HepG2 (cell line): ENCODE results near the gene SAMD14. TPM values are rescaled to one million over a fixed set of nuclear protein-coding genes. Genes with fewer than 3 reads are reported as not detected.

ENCODE experiments used
- ATAC-seq: fragments of 200-7000 bp; cut with Tn5 transposase; 3 replicates; pipeline ENCODE4 v1.9.1; 2020; ENCODE audit warnings: mild to moderate bottlenecking, moderate library complexity
- BruUV-seq: library from RNA; stranded (reverse); fragments of 400-500 nt; replicated peaks from 2 replicates; lab custom pipeline; 2021; lab: Mats Ljungman, UMichigan
- CTCF ChIA-PET: fragments of 300-600 bp; formaldehyde crosslinking; extraction: SDS; loops from one replicate; lab custom pipeline; 2021; ENCODE audit warnings: low total read pairs, inconsistent platforms, low intra/inter-chr PET ratio; lab: Yijun Ruan, JAX
- POLR2A ChIA-PET: fragments of 350-600 bp; sonication (Branson Sonifier 250); formaldehyde crosslinking; loops from one replicate; lab custom pipeline; 2020; ENCODE audit warnings: antibody characterized with exemption, inconsistent platforms; lab: Yijun Ruan, JAX
- DNase-seq: peaks from one replicate; pipeline ENCODE4 v3.0.0-alpha.2; 2015; ENCODE audit warnings: low spot score
- FAIRE-seq: peaks from 3 replicates; lab custom pipeline; 2011; peaks lifted over from hg19 to GRCh38; lab: Jason Lieb, UNC
- H2AFZ ChIP-seq: one replicate; pipeline ENCODE4 v1.6.1; 2011; ENCODE audit warnings: low read length, inconsistent platforms
- H3K27ac ChIP-seq: fragments of 300-600 bp; 3 replicates; pipeline ENCODE4 v1.8.0; 2011; ENCODE audit warnings: mixed run types, mild to moderate bottlenecking, mixed read lengths, low read length, inconsistent platforms; ENCODE audit not compliant: insufficient read depth; ENCODE audit errors: extremely low read length
- H3K27me3 ChIP-seq, 2 experiments: fragments of 200-600 bp in 1 of 2; 2 replicates in 1 of 2; 3 replicates in 1 of 2; pipeline versions ENCODE4 v1.6.0 to v1.8.0; 2011; ENCODE audit warnings: low read length in 2 of 2, mild to moderate bottlenecking in 2 of 2, moderate library complexity in 2 of 2, inconsistent platforms in 1 of 2; ENCODE audit not compliant: insufficient read depth in 2 of 2, control insufficient read depth in 1 of 2
- H3K36me3 ChIP-seq, 2 experiments: fragments of 200-600 bp in 1 of 2; replicated peaks in 1 of 2; 2 replicates in 1 of 2; 3 replicates in 1 of 2; pipeline versions ENCODE4 v1.5.1 to v1.8.0; 2011; ENCODE audit warnings: low read length in 2 of 2, inconsistent platforms in 1 of 2; ENCODE audit not compliant: insufficient read depth in 2 of 2, control insufficient read depth in 1 of 2
- H3K4me1 ChIP-seq: 2 replicates; pipeline ENCODE4 v1.5.1; 2012; ENCODE audit warnings: low read length, inconsistent platforms; ENCODE audit not compliant: insufficient read depth
- H3K4me2 ChIP-seq: 2 replicates; pipeline ENCODE4 v1.6.0; 2011; ENCODE audit warnings: low read depth, low read length, inconsistent platforms
- H3K4me3 ChIP-seq, 3 experiments: fragments of 200-600 bp in 1 of 3; sonication (generic), shearing (Covaris generic) in 1 of 3; replicated peaks in 1 of 3; 2 replicates each; pipeline ENCODE4 v1.5.1; 2011 to 2016; ENCODE audit warnings: low read length in 3 of 3, inconsistent platforms in 2 of 3, low read depth in 2 of 3, mild to moderate bottlenecking in 2 of 3, control low read depth in 1 of 3, mixed read lengths in 1 of 3; ENCODE audit not compliant: insufficient read depth in 1 of 3
- H3K79me2 ChIP-seq: one replicate; pipeline ENCODE4 v1.6.1; 2011; ENCODE audit warnings: low read length, inconsistent platforms; ENCODE audit not compliant: insufficient read depth
- H3K9ac ChIP-seq: 2 replicates; pipeline ENCODE4 v1.6.0; 2011; ENCODE audit warnings: mild to moderate bottlenecking, low read depth, low read length, inconsistent platforms; ENCODE audit not compliant: insufficient read depth
- H3K9me3 ChIP-seq: 2 replicates; pipeline ENCODE4 v1.5.1; 2012; ENCODE audit warnings: mild to moderate bottlenecking, low read length
- H4K20me1 ChIP-seq: 2 replicates; pipeline ENCODE4 v1.6.0; 2011; ENCODE audit warnings: inconsistent platforms, mild to moderate bottlenecking, low read length, moderate library complexity; ENCODE audit not compliant: insufficient read depth
- DNMT3B ChIP-seq: conservative IDR thresholded peaks from 2 replicates; pipeline ENCODE4 v1.6.1; 2016; ENCODE audit warnings: missing biosample characterization, control low read depth
- DPF2 ChIP-seq: sonication (generic); formaldehyde crosslinking; IDR thresholded peaks from 2 replicates; pipeline ENCODE4 v1.4.0; 2020; ENCODE audit warnings: mild to moderate bottlenecking, low read depth, missing genetic modification reagents, borderline replicate concordance
- DR1 ChIP-seq: sonication (generic); formaldehyde crosslinking; IDR thresholded peaks from 2 replicates; pipeline ENCODE4 v1.8.0; 2021; ENCODE audit warnings: mild to moderate bottlenecking, missing genetic modification reagents, inconsistent platforms
- HHEX ChIP-seq: IDR thresholded peaks from 2 replicates; pipeline ENCODE4 v1.6.1; 2016; ENCODE audit warnings: control low read depth
- HNF4A ChIP-seq: sonication (generic); formaldehyde crosslinking; IDR thresholded peaks from 2 replicates; pipeline ENCODE4 v1.4.0; 2020; ENCODE audit warnings: missing genetic modification reagents
- HNRNPH1 ChIP-seq: fragments of 200-400 bp; formaldehyde crosslinking; optimal IDR thresholded peaks from 2 replicates; pipeline ENCODE3; 2017; ENCODE audit warnings: mild to moderate bottlenecking, low read depth, low read length
- KDM5A ChIP-seq: fragments of 200-600 bp; sonication (generic); IDR thresholded peaks from 2 replicates; pipeline ENCODE4 v1.7.0; 2018; ENCODE audit warnings: antibody characterized with exemption, mild to moderate bottlenecking, low read length, borderline replicate concordance
- NAIF1 ChIP-seq: sonication (generic); formaldehyde crosslinking; IDR thresholded peaks from 2 replicates; pipeline ENCODE4 v1.5.0; 2020; ENCODE audit warnings: mild to moderate bottlenecking, missing genetic modification reagents, borderline replicate concordance
- NCOA2 ChIP-seq: sonication (generic); formaldehyde crosslinking; IDR thresholded peaks from 2 replicates; pipeline ENCODE4 v1.8.0; 2022; ENCODE audit warnings: inconsistent platforms
- NPAS2 ChIP-seq: sonication (generic); formaldehyde crosslinking; IDR thresholded peaks from 2 replicates; pipeline ENCODE4 v1.8.0; 2022; ENCODE audit warnings: mild to moderate bottlenecking, missing genetic modification reagents, borderline replicate concordance
- THRA ChIP-seq: sonication (generic); formaldehyde crosslinking; IDR thresholded peaks from 2 replicates; pipeline ENCODE4 v1.4.0; 2020; ENCODE audit warnings: missing genetic modification reagents, borderline replicate concordance
- ZBTB46 ChIP-seq: sonication (generic); formaldehyde crosslinking; IDR thresholded peaks from 2 replicates; pipeline ENCODE4 v1.4.0; 2020; ENCODE audit warnings: mild to moderate bottlenecking, missing genetic modification reagents, borderline replicate concordance
- ZFAT ChIP-seq: sonication (generic); formaldehyde crosslinking; conservative IDR thresholded peaks from 2 replicates; pipeline ENCODE4 v1.8.1; 2023; ENCODE audit warnings: missing genetic modification reagents, inconsistent platforms
- ZNF12 ChIP-seq: sonication (generic); formaldehyde crosslinking; IDR thresholded peaks from 2 replicates; pipeline ENCODE4 v1.5.0; 2020; ENCODE audit warnings: missing genetic modification reagents
- ZNF225 ChIP-seq: sonication (generic); formaldehyde crosslinking; IDR thresholded peaks from 2 replicates; pipeline ENCODE4 v1.4.0; 2020; ENCODE audit warnings: mild to moderate bottlenecking, missing genetic modification reagents
- ZNF333 ChIP-seq: sonication (generic); formaldehyde crosslinking; IDR thresholded peaks from 2 replicates; pipeline ENCODE4 v1.4.0; 2020; ENCODE audit warnings: mild to moderate bottlenecking, missing genetic modification reagents, borderline replicate concordance
- ZNF629 ChIP-seq: sonication (generic); formaldehyde crosslinking; conservative IDR thresholded peaks from 2 replicates; pipeline ENCODE4 v1.5.0; 2020; ENCODE audit warnings: missing genetic modification reagents
- ZNF672 ChIP-seq: sonication (generic); formaldehyde crosslinking; IDR thresholded peaks from 2 replicates; pipeline ENCODE4 v1.8.1; 2022; ENCODE audit warnings: missing genetic modification reagents
- WGBS: methylation state at CpG from one replicate; pipeline ENCODE4 v1.1.6; 2017; ENCODE audit warnings: low lambda C conversion rate; 5-methylcytosine and 5-hydroxymethylcytosine counted together
- in situ Hi-C: cut with HindIII; loops from 2 replicates; pipeline ENCODE4 v1.10.0; 2017; ENCODE audit warnings: low pct_unique_long_range_greater_than_20kb; ENCODE audit not compliant: extremely low pct_ligation_motif_present
- intact Hi-C: fragments of 100-400 bp; cut with micrococcal nuclease; formaldehyde crosslinking; loops from one replicate; pipeline ENCODE4 v1.10.0; 2022; ENCODE audit not compliant: unreplicated experiment
- polyA plus RNA-seq, 8 experiments: library from polyadenylated mRNA; depleted of rRNA in 3 of 8; stranded (reverse) in 7 of 8; unstranded in 1 of 8; fragments of >200 nt; fragmentation: Illumina TruSeq in 4 of 8; extraction: Trizol in 4 of 8; gene quantifications; 2 replicates each; pipeline versions ENCODE4 v1.2.1 to v1.2.3, GENCODE V29; 2011 to 2016; ENCODE audit warnings: low read depth in 4 of 8, missing spikeins in 1 of 8, mixed read lengths in 1 of 8; ENCODE audit not compliant: insufficient read depth in 1 of 8
- total RNA-seq, 5 experiments: library from RNA; depleted of rRNA; stranded (reverse); fragments of >200 nt; fragmentation: Illumina TruSeq; extraction: Trizol; gene quantifications; 2 replicates each; pipeline ENCODE4 v1.2.3, GENCODE V29; 2016; ENCODE audit warnings: low read depth in 1 of 5
- TF ChIP-seq, protein P1 (sequence below): sonication (generic); formaldehyde crosslinking; IDR thresholded peaks from 2 replicates; pipeline ENCODE4 v1.8.1; 2023; ENCODE audit warnings: mild to moderate bottlenecking, missing genetic modification reagents, borderline replicate concordance

The SAMD14 gene
- total and polyA plus RNA-seq, 2 of the 13 experiments (the other 11 are each of a cell fraction or from before 2014, with no cell fraction given) = 0.07 to 0.22 TPM

- Histone ChIP-seq H3K9me3 (no peaks in the 10 kb centered on the region), H4K20me1 (peaks cover 11% of the 10 kb centered on the region; the same call in 1 of the 2 replicates), H3K9ac (peak overlapping the region; percentile 83), H2AFZ (no peak overlapping the region), H3K79me2 (peaks cover 25% of the 10 kb centered on the region), H3K27me3 (no peaks in the 10 kb centered on the region; a peak in 1 of 5 replicates), H3K27ac (peak overlapping the region; percentile 95), H3K4me2 (peak overlapping the region; percentile 100), H3K4me3 (peak overlapping the region; percentile 32 to 86 (median 70); a peak in 5 of 6 replicates), H3K4me1 (peaks cover 50% of the 10 kb centered on the region), H3K36me3 (peaks cover 23 to 33% of the 10 kb centered on the region in 2 experiments)
- ATAC-seq (peak; percentile 0; the same call in 2 of the 3 replicates), DNase-seq (no peak), FAIRE-seq (peak; percentile 4)
- no TSS peak for BruUV-seq
- POLR2A ChIA-PET = interaction anchor here (0.7 to 3.0 kb wide), 5 partner anchors 23 to 784 kb away, joined by 3 to 10 read pairs (median 4); no protein-coding TSS in a partner anchor
- CTCF ChIA-PET = no interaction called here
- WGBS = 41% methylated on average over 15 of the region's 15 CpGs
- in situ Hi-C loops (no loop called here), intact Hi-C loops (no loop called here)
- TF ChIP-seq NCOA2 (CRISPR knock-in tag) = no peak
- TF ChIP-seq ZNF629 (CRISPR knock-in tag) = no peak
- TF ChIP-seq, protein P1, sequence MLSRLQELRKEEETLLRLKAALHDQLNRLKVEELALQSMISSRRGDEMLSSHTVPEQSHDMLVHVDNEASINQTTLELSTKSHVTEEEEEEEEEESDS (CRISPR knock-in tag) = no peak
- TF ChIP-seq THRA (CRISPR knock-in tag) = peak; percentile 16; the same call in 1 of the 2 replicates
- no peak for TF ChIP-seq ZFAT (CRISPR knock-in tag)
- TF ChIP-seq HNRNPH1 = no peak
- TF ChIP-seq HHEX (CRISPR knock-in tag) = no peak
- 0 out of 2 replicates have a peak, but pooled peaks have one; percentile 39 for TF ChIP-seq DR1 (CRISPR knock-in tag)
- TF ChIP-seq ZNF672 = no peak
- TF ChIP-seq KDM5A = peak; percentile 16; the same call in 1 of the 2 replicates
- no peak for TF ChIP-seq ZNF12 (CRISPR knock-in tag)
- TF ChIP-seq ZBTB46 (CRISPR knock-in tag) = no peak
- 0 out of 2 replicates have a peak, but pooled peaks have one; percentile 59 for TF ChIP-seq ZNF225 (CRISPR knock-in tag)
- no peak for TF ChIP-seq NPAS2 (CRISPR knock-in tag)
- TF ChIP-seq DNMT3B (CRISPR knock-in tag) = no peak
- no peak for TF ChIP-seq NAIF1 (CRISPR knock-in tag)
- TF ChIP-seq ZNF333 = 0 out of 2 replicates have a peak, but pooled peaks have one; percentile 47
- 0 out of 2 replicates have a peak, but pooled peaks have one; percentile 35 for TF ChIP-seq DPF2 (CRISPR knock-in tag)
- 0 out of 2 replicates have a peak, but pooled peaks have one; percentile 0 for TF ChIP-seq HNF4A (CRISPR knock-in tag)
Observed at GRCh38 chr17:50146927-50147665, 17.1 kb upstream of the SAMD14 start.
